GM18502 (cell line): ENCODE results near the gene MELTF.

Source experiments
- ATAC-seq: cut with Tn5 transposase; IDR thresholded peaks from one replicate; pipeline ENCODE4 v1.9.1; 2021; ENCODE audit warnings: mild to moderate bottlenecking; ENCODE audit not compliant: unreplicated experiment, poor library complexity

The MELTF gene

DNA sequence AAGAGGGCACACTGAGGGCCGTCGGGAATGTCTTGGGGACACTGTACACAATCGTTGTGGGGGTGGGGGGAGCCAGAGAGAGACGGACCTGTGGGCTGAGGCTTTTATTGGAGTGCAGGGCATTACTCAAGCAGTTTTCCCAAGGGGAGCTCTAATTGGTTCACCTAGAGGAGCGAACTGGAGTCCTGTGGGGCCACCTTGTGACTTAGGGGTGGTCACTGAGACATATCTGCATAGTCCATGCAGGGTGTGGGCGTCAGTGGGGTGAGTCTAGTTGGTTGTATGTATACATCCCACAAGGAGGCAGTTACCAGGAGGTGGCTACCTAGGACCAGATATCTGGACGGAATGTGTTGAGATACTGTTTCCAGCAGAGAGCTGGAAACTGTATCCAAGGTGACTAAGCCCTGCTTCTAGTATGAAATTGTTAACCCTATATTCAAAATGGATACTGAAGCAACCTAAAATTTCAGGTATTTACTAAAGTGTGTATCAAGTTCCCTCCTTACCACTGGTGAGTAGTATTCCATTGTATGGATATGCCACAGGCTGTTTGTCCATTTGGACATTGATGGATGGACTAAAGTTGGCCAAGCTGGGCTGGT is 58.4 kb downstream of the MELTF start:
- no peak for ATAC-seq

- ATAC-seq, result no peak
Observed at GRCh38 chr3:196970547-196971093, 59.0 kb downstream of the MELTF start.

DNA sequence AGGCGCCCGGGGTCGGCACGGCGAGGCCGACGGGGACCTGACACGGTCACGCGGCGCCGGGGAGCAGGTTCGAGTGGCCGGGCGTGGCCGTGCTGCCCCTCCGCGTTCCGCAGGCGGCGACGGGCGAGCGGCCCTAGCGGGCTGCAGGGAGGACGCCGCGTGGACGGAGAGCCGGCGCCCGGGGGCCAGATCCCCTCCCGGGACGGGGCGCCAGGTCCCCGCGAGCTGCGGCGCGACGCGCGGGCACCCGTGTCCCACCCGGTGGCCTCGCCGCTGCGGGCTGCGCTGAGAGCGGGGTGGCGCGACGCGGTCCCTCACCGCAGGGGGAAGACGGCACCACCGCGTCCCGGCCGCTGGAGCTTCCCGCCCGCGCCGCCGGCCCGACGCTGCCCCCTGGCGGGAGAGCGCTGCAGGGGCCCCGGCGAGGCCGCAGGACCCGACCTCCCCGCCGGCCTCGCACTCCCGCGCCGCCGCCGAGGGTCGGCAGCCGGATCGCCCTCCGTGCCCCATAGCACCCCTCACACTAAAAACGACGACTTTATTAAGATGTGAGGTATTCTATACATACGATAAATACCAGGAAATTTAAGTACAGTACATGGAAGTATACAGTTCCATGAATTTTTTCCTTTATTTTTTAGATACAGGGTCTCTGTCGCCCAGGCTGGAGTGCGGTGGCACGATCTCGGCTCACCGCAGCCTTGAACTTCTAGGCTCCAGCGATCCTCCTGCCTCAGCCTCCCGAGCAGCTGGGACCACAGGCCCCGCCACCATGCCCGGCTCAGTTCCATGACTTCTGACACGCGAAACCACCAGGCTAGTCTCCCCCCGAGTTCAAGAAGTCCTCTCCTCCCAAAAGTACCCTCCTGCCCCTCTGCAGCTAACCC is 59.7 kb downstream of the MELTF start:
- peak; percentile 62 for ATAC-seq

GRCh38 chr3:196969134-196969659 is 60.4 kb downstream of the MELTF start:
- peak; percentile 52 for ATAC-seq

DNA sequence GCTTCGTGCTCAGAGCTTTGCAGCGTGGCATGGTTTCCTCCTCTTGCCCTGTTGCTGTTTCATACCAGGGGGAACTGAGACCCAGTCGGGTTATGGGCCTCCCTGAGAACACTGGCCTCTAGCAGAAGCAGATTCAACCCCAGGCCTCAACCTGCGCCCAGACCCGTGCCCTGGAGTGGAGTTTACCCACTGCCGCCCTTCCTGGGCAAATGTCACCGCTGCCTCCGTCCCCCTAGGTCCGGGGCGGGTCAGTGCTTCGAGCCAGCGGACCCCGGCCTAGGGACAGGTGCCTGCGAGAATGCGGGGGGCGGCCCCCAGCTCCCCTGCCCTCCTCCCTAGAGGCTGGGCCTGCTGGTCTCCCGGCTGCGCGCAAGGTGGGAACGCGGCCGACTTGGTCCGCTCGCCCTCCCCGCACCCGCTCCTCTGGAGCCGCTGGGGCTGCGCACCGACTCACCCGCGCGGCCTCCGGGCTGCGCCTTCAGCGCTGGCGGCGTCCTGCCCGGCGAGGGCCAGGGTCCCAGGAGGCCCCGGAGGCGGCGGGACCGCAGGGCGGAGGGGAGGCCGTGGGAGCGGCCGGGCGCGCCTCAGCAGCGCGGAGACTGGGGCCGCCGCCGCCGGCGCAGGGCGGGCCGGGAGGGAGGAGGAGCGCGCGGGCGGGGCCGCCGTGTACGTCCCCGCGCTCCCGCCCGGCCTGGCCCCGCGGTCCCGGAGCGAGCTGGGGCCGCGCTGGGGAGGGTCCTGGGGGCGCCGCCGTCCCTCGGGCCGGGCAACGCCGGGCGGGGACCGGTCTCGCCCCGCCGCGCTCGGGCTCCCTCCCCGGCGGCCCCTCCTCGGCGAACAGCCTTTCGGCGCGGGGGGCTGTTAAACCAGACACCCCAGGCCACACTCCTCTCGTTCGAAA is 61.1 kb downstream of the MELTF start, which contains the start of gene PIGZ:
TSS of gene PIGZ (minus strand) at position 601 of the 901 bp plus-strand sequence. CDS start 16,802 bp downstream, outside the sequence.
- ATAC-seq, result peak; percentile 69

- ATAC-seq, result no peak
Observed at GRCh38 chr3:196967412-196968232, 62.0 kb downstream of the MELTF start.

- ATAC-seq, result no peak
Observed at GRCh38 chr3:196966526-196967401, 62.9 kb downstream of the MELTF start.

- no peak for ATAC-seq
Observed at GRCh38 chr3:196965804-196966173, 63.8 kb downstream of the MELTF start.

DNA sequence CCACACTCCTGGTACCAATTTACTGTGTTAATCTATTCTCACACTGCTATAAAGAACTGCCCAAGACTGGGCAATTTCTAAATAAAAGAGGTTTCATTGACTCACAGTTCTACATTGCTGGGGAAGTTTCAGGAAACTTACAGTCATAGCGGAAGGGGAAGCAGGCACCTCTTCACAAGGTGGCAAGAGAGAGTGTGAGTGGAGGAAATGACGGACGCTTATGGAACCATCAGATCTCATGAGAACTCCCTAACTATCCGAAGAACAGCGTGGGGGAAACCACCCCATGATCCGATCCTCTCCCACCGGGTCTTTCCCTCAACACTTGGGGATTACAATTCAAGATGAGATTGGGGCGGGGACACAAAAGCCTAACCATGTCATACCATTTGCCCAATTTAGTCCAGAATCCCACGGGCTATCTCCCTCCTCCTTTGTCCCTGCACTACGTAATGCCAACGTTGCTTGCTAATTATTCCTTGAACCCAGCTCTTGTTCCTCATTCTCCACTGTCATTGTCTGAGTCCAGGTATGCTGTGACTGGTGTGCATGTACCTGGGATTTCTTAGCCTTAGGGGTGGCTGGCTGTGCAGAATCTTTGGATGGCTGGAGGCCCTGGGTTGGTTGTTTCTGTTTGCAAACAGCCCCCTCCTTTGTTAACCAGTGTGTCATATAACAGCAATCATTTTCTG is 64.4 kb downstream of the MELTF start:
- no peak for ATAC-seq

DNA sequence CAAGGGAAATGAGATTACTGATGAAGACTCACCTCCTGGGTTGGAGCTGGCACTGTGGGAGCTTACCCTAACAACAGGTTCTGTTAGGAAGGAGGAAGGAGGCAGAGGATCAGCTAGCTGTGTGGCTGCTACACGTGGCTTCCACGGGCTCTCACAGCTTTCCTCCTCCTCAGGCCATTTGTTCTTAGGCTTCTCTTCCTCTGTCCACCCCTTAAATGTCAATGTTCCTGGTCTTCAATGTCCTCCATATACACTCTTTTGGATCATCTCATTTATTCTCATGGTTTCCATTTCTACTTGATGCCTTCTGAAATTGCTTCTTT is 66.0 kb downstream of the MELTF start:
- ATAC-seq, result no peak

DNA sequence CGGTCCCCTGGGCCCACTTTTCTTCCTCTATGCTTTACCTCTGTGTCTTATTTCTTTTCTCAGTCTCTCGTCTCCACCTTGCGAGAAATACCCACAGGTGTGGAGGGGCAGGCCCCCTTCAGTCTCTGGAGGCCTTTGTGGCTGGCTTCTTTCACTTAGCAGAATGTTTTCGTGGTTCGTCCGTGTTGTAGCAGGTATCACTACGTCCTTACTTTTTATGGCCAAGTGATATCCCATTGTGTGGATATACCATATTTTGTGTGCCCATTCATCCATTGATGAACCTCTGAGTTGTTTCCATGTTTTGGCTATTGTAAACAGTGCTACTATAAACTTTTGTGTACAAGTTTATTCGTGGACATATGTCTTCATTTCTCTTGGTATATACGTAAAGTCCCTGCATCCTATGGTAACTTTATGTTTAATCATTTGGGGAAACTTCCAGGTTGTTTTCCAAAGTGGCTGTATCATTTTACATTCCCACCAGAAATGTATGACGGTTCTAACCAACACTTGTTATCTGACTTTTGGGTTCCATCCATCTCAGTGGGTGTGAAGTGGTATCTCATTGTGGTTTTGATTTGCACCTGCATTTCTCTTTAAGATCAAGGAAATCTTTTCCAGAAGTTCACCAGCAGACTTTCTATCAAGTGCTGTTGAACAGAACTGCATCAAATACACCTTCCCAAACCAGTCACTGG is 66.5 kb downstream of the MELTF start:
- no peak for ATAC-seq

DNA sequence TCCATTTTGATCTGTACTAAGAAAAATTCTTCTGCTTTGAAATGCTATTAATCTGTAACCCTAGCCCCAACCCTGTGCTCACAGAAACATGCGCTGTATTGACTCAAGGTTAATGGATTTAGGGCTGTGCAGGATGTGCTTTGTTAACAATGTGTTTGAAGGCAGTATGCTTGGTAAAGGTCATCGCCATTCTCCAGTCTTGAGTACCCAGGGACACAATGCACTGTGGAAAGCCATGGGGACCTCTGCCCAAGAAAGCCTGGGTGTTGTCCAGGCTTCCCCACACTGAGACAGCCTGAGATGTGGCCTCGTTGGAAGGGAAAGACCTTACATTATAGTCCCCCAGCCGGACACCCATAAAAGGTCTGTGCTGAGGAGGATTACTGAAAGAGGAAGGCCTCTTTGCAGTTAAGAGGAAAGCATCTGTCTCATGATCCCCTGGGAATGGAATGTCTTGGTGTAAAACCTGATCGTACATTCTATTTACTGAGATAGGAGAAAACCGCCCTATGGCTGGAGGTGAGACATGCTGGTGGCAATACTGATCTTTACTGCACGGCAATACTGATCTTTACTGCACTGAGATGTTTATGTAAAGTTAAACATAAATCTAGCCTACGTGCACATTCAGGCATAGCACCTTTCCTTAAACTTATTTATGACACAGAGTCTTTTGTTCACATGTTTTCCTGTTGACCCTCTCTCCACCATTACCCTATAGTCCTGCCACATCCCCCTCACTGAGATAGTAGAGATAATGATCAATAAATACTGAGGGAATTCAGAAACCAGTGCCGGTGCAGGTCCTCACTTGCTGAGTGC is 67.3 kb downstream of the MELTF start:
- no peak for ATAC-seq

DNA sequence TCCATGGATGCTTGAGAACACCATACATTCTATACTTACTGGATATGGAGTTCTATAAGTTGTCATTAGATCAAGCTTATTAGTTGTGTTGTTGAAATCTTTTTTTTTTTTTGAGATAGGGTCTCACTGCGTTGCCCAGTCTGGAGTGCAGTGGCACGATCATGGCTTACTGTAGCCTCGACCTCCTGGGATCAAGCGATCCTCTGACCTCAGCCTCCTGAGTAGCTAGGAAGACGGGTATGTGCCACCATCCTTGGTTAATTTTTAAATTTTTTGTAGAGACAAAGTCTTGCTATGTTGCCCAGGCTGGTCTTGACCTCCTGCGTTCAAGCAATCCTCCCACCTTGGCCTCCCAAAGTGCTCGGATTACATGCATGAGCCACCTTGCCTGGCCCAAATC is 74.8 kb downstream of the MELTF start:
- no peak for ATAC-seq
